HEK293 (cell line): ENCODE results near the gene SOX6.

ENCODE experiments used
- CTCF ChIA-PET: fragments of 350-600 bp; formaldehyde crosslinking; extraction: SDS; loops from one replicate; lab custom pipeline; 2021; ENCODE audit warnings: antibody characterized with exemption; lab: Yijun Ruan, JAX
- POLR2A ChIA-PET: fragments of 300-600 bp; formaldehyde crosslinking; extraction: SDS; loops from one replicate; lab custom pipeline; 2020; ENCODE audit warnings: antibody characterized with exemption, inconsistent platforms; lab: Yijun Ruan, JAX
- H3K27ac ChIP-seq: fragments of 200-500 bp; sonication (Bioruptor generic); 2 replicates; pipeline ENCODE4 v1.5.1; 2014; ENCODE audit warnings: low read depth, low read length, control low read depth, inconsistent platforms; ENCODE audit errors: extremely low read depth
- H3K36me3 ChIP-seq, 2 experiments: fragments of 200-500 bp in 1 of 2; sonication (Bioruptor generic) in 1 of 2; 1 replicate in 1 of 2; 2 replicates in 1 of 2; pipeline ENCODE4 v1.5.1; 2014 to 2017; ENCODE audit warnings: inconsistent platforms in 2 of 2, low read length in 2 of 2; ENCODE audit not compliant: control insufficient read depth in 2 of 2, insufficient read depth in 1 of 2
- H3K4me1 ChIP-seq: fragments of 200-500 bp; sonication (Bioruptor generic); 2 replicates; pipeline ENCODE4 v1.5.1; 2014; ENCODE audit warnings: mild to moderate bottlenecking, low read length, inconsistent platforms; ENCODE audit not compliant: control insufficient read depth, insufficient read depth
- H3K4me3 ChIP-seq: 2 replicates; pipeline ENCODE4 v1.5.1; 2011; ENCODE audit warnings: low read depth, mild to moderate bottlenecking, control low read depth, low read length, moderate library complexity
- H3K9me3 ChIP-seq: fragments of 200-500 bp; sonication (Bioruptor generic); 2 replicates; pipeline ENCODE4 v1.5.1; 2014; ENCODE audit warnings: low read depth, low read length, inconsistent platforms; ENCODE audit not compliant: control insufficient read depth, insufficient read depth
- GLIS2 ChIP-seq: fragments of 450-650 bp; formaldehyde crosslinking; IDR thresholded peaks from 2 replicates; pipeline ENCODE4 v1.5.1; 2016; ENCODE audit warnings: missing biosample characterization, missing genetic modification characterization
- KLF1 ChIP-seq: fragments of 450-650 bp; formaldehyde crosslinking; IDR thresholded peaks from 2 replicates; pipeline ENCODE4 v1.5.1; 2016; ENCODE audit warnings: missing biosample characterization, missing genetic modification characterization
- KLF9 ChIP-seq: fragments of 450-650 bp; formaldehyde crosslinking; IDR thresholded peaks from 2 replicates; pipeline ENCODE4 v1.5.1; 2016; ENCODE audit warnings: missing biosample characterization, missing genetic modification characterization, low read depth
- PRDM1 ChIP-seq: fragments of 450-650 bp; formaldehyde crosslinking; IDR thresholded peaks from 2 replicates; pipeline ENCODE4; 2016; ENCODE audit warnings: missing biosample characterization, missing genetic modification characterization
- SCRT1 ChIP-seq: fragments of 450-650 bp; formaldehyde crosslinking; IDR thresholded peaks from 2 replicates; pipeline ENCODE4 v1.5.1; 2016; ENCODE audit warnings: missing biosample characterization, missing genetic modification characterization, borderline replicate concordance
- SETDB1 ChIP-seq: IDR thresholded peaks from one replicate; pipeline ENCODE4 v1.6.1; 2017; ENCODE audit warnings: mild to moderate bottlenecking, low read length, moderate library complexity, mixed read lengths; ENCODE audit not compliant: insufficient read length
- SP7 ChIP-seq: fragments of 450-650 bp; formaldehyde crosslinking; IDR thresholded peaks from 2 replicates; pipeline ENCODE4 v1.5.1; 2016; ENCODE audit warnings: missing biosample characterization, missing genetic modification characterization
- ZNF10 ChIP-seq: fragments of 450-650 bp; formaldehyde crosslinking; IDR thresholded peaks from 2 replicates; pipeline ENCODE4 v1.5.1; 2017; ENCODE audit warnings: missing biosample characterization, missing genetic modification characterization
- ZNF114 ChIP-seq: fragments of 450-650 bp; formaldehyde crosslinking; IDR thresholded peaks from 2 replicates; pipeline ENCODE4 v1.5.0; 2017; ENCODE audit warnings: missing biosample characterization, missing genetic modification characterization
- ZNF146 ChIP-seq: fragments of 450-650 bp; formaldehyde crosslinking; IDR thresholded peaks from 2 replicates; pipeline ENCODE4 v1.5.1; 2016; ENCODE audit warnings: missing biosample characterization, missing genetic modification characterization
- ZNF248 ChIP-seq: fragments of 450-650 bp; formaldehyde crosslinking; IDR thresholded peaks from 2 replicates; pipeline ENCODE4 v1.5.1; 2017; ENCODE audit warnings: missing biosample characterization, missing genetic modification characterization
- ZNF274 ChIP-seq, 2 experiments: fragments of 200-500 bp in 1 of 2; fragments of 450-650 bp in 1 of 2; sonication (Bioruptor generic) in 1 of 2; formaldehyde crosslinking in 1 of 2; IDR thresholded peaks; 2 replicates each; pipeline versions ENCODE4 v1.5.1 to v1.6.1; 2014 to 2016; ENCODE audit warnings: borderline replicate concordance in 1 of 2, inconsistent platforms in 1 of 2, low read length in 1 of 2, missing biosample characterization in 1 of 2, missing genetic modification characterization in 1 of 2
- ZNF292 ChIP-seq: fragments of 450-650 bp; formaldehyde crosslinking; IDR thresholded peaks from 2 replicates; pipeline ENCODE4 v1.5.1; 2016; ENCODE audit warnings: low read depth, missing biosample characterization, missing genetic modification characterization, borderline replicate concordance
- ZNF423 ChIP-seq: fragments of 450-650 bp; formaldehyde crosslinking; IDR thresholded peaks from 2 replicates; pipeline ENCODE4 v1.5.1; 2016; ENCODE audit warnings: missing biosample characterization, missing genetic modification characterization
- ZNF571 ChIP-seq: fragments of 450-650 bp; formaldehyde crosslinking; IDR thresholded peaks from 2 replicates; pipeline ENCODE4 v1.5.0; 2017; ENCODE audit warnings: missing biosample characterization, missing genetic modification characterization
- ZNF654 ChIP-seq: fragments of 450-650 bp; formaldehyde crosslinking; IDR thresholded peaks from 2 replicates; pipeline ENCODE4 v1.5.1; 2016; ENCODE audit warnings: low read depth, missing biosample characterization, missing genetic modification characterization
- ZNF664 ChIP-seq: fragments of 450-650 bp; formaldehyde crosslinking; IDR thresholded peaks from 2 replicates; pipeline ENCODE4 v1.5.1; 2016; ENCODE audit warnings: missing biosample characterization, missing genetic modification characterization
- ZNF747 ChIP-seq: fragments of 450-650 bp; formaldehyde crosslinking; IDR thresholded peaks from 2 replicates; pipeline ENCODE4 v1.5.1; 2016; ENCODE audit warnings: missing biosample characterization, missing genetic modification characterization
- TF ChIP-seq, protein P1 (sequence below): fragments of 450-650 bp; formaldehyde crosslinking; IDR thresholded peaks from 2 replicates; pipeline ENCODE4 v1.5.1; 2016; ENCODE audit warnings: missing biosample characterization, missing genetic modification characterization
- TF ChIP-seq, protein P2 (sequence below): fragments of 450-650 bp; formaldehyde crosslinking; IDR thresholded peaks from 2 replicates; pipeline ENCODE4 v1.5.1; 2016; ENCODE audit warnings: missing biosample characterization, missing genetic modification characterization
- TF ChIP-seq, protein P3 (sequence below): fragments of 450-650 bp; formaldehyde crosslinking; IDR thresholded peaks from 2 replicates; pipeline ENCODE4 v1.5.1; 2017; ENCODE audit warnings: missing biosample characterization, missing genetic modification characterization
- TF ChIP-seq, protein P4 (sequence below): fragments of 450-650 bp; formaldehyde crosslinking; IDR thresholded peaks from 2 replicates; pipeline ENCODE4 v1.5.1; 2016; ENCODE audit warnings: missing biosample characterization, missing genetic modification characterization
- TF ChIP-seq, protein P5 (sequence below): fragments of 450-650 bp; formaldehyde crosslinking; IDR thresholded peaks from 2 replicates; pipeline ENCODE4 v1.5.1; 2016; ENCODE audit warnings: missing biosample characterization, missing genetic modification characterization
- TF ChIP-seq, protein P6 (sequence below): fragments of 450-650 bp; formaldehyde crosslinking; IDR thresholded peaks from 2 replicates; pipeline ENCODE4 v1.5.1; 2016; ENCODE audit warnings: missing biosample characterization, missing genetic modification characterization

SOX6 gene

DNA sequence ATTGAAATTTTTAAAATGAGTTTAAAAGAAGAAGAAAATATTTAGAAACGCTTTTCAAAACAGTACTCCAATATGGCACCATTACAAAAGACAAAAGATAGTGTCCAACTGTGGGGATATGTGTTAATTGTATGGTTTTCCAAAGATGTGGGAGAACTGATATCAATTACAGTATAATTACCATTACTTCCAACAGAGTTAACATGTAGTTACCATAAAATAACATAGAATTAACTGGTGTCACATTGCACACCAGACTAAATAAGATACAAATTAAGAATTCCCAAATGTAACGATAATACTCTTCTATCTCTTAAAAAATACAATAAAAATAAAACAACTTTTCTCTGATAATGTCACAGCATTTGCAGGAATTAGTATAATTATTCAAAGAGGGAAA, 329.5 kb downstream of the SOX6 start:
- TF ChIP-seq, protein P1, sequence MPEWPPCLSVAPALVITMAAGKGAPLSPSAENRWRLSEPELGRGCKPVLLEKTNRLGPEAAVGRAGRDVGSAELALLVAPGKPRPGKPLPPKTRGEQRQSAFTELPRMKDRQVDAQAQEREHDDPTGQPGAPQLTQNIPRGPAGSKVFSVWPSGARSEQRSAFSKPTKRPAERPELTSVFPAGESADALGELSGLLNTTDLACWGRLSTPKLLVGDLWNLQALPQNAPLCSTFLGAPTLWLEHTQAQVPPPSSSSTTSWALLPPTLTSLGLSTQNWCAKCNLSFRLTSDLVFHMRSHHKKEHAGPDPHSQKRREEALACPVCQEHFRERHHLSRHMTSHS: no peak
- peak; percentile 95 for TF ChIP-seq SP7 (tag by site-specific recombination)
- CTCF ChIA-PET: interaction anchor here (1.5 kb wide), 1 partner anchor 14 kb away, joined by 4 read pairs; no protein-coding TSS in a partner anchor

DNA sequence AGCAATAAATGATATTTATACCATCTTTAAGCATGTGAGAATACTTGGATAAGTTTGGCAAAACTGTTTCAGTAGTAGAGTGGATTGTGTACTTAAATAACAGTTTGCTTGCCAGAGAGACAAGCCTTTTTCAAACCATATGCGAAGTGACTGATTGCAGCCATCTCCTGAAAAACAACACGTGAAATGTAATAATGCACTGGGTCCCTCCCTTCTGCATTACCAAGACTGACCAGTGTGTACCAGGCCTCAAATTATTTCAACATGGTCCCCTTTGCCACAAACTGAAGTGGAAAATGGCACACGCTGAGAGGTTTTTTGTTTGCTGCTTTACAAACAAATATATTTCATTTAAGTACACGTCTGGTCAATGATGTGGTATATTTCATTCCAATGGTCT, 337.4 kb downstream of the SOX6 start:
- Histone ChIP-seq H3K4me1 (no peaks in the 10 kb centered on the region), H3K36me3 (no peaks in the 10 kb centered on the region), H3K27ac (no peak overlapping the region), H3K9me3 (no peaks in the 10 kb centered on the region), H3K4me3 (no peak overlapping the region)
- TF ChIP-seq GLIS2 (tag by site-specific recombination): no peak
- TF ChIP-seq ZNF292 (tag by site-specific recombination): no peak
- TF ChIP-seq, protein P2, sequence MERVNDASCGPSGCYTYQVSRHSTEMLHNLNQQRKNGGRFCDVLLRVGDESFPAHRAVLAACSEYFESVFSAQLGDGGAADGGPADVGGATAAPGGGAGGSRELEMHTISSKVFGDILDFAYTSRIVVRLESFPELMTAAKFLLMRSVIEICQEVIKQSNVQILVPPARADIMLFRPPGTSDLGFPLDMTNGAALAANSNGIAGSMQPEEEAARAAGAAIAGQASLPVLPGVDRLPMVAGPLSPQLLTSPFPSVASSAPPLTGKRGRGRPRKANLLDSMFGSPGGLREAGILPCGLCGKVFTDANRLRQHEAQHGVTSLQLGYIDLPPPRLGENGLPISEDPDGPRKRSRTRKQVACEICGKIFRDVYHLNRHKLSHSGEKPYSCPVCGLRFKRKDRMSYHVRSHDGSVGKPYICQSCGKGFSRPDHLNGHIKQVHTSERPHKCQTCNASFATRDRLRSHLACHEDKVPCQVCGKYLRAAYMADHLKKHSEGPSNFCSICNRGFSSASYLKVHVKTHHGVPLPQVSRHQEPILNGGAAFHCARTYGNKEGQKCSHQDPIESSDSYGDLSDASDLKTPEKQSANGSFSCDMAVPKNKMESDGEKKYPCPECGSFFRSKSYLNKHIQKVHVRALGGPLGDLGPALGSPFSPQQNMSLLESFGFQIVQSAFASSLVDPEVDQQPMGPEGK (tag by site-specific recombination): no peak
- TF ChIP-seq SETDB1: no peak
- no peak for TF ChIP-seq ZNF571 (tag by site-specific recombination)
- no peak for TF ChIP-seq KLF9
- TF ChIP-seq, protein P3, sequence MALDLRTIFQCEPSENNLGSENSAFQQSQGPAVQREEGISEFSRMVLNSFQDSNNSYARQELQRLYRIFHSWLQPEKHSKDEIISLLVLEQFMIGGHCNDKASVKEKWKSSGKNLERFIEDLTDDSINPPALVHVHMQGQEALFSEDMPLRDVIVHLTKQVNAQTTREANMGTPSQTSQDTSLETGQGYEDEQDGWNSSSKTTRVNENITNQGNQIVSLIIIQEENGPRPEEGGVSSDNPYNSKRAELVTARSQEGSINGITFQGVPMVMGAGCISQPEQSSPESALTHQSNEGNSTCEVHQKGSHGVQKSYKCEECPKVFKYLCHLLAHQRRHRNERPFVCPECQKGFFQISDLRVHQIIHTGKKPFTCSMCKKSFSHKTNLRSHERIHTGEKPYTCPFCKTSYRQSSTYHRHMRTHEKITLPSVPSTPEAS (tag by site-specific recombination): no peak
- no peak for TF ChIP-seq ZNF114 (tag by site-specific recombination)
- no peak for TF ChIP-seq ZNF747
- TF ChIP-seq, protein P4, sequence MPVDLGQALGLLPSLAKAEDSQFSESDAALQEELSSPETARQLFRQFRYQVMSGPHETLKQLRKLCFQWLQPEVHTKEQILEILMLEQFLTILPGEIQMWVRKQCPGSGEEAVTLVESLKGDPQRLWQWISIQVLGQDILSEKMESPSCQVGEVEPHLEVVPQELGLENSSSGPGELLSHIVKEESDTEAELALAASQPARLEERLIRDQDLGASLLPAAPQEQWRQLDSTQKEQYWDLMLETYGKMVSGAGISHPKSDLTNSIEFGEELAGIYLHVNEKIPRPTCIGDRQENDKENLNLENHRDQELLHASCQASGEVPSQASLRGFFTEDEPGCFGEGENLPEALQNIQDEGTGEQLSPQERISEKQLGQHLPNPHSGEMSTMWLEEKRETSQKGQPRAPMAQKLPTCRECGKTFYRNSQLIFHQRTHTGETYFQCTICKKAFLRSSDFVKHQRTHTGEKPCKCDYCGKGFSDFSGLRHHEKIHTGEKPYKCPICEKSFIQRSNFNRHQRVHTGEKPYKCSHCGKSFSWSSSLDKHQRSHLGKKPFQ (tag by site-specific recombination): no peak
- no peak for TF ChIP-seq SCRT1 (tag by site-specific recombination)
- TF ChIP-seq PRDM1: no peak
- ChIA-PET POLR2A (no interaction called here), CTCF (no interaction called here)

More for the DNA sequence above, 329.5 kb downstream of the SOX6 start:
- Histone ChIP-seq H3K9me3 (no peaks in the 10 kb centered on the region), H3K27ac (no peak overlapping the region), H3K4me3 (no peak overlapping the region), H3K36me3 (no peaks in the 10 kb centered on the region), H3K4me1 (no peaks in the 10 kb centered on the region)
- POLR2A ChIA-PET: no interaction called here

DNA sequence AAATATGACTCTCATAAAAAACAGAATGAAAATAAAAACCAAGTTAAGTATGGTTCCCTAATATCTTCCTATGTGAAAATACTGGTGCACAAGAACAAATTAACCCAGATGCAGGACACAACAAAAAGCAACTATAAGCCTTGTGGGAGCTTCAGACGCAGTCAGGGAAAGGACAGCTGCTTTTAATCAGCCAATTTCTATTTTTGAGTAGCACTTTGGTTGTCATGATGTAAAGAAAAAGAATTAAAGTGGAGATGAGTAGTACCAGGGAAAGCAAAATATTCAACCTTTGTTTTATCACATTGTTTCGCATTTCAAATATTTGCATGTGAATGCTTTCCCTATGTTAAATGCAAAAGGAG, 339.9 kb downstream of the SOX6 start:
- Histone ChIP-seq H3K9me3 (no peaks in the 10 kb centered on the region), H3K36me3 (no peaks in the 10 kb centered on the region), H3K4me3 (no peak overlapping the region), H3K4me1 (no peaks in the 10 kb centered on the region), H3K27ac (no peak overlapping the region)
- no peak for TF ChIP-seq ZNF664
- TF ChIP-seq, protein P5, sequence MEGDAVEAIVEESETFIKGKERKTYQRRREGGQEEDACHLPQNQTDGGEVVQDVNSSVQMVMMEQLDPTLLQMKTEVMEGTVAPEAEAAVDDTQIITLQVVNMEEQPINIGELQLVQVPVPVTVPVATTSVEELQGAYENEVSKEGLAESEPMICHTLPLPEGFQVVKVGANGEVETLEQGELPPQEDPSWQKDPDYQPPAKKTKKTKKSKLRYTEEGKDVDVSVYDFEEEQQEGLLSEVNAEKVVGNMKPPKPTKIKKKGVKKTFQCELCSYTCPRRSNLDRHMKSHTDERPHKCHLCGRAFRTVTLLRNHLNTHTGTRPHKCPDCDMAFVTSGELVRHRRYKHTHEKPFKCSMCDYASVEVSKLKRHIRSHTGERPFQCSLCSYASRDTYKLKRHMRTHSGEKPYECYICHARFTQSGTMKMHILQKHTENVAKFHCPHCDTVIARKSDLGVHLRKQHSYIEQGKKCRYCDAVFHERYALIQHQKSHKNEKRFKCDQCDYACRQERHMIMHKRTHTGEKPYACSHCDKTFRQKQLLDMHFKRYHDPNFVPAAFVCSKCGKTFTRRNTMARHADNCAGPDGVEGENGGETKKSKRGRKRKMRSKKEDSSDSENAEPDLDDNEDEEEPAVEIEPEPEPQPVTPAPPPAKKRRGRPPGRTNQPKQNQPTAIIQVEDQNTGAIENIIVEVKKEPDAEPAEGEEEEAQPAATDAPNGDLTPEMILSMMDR: no peak
- TF ChIP-seq, protein P6, sequence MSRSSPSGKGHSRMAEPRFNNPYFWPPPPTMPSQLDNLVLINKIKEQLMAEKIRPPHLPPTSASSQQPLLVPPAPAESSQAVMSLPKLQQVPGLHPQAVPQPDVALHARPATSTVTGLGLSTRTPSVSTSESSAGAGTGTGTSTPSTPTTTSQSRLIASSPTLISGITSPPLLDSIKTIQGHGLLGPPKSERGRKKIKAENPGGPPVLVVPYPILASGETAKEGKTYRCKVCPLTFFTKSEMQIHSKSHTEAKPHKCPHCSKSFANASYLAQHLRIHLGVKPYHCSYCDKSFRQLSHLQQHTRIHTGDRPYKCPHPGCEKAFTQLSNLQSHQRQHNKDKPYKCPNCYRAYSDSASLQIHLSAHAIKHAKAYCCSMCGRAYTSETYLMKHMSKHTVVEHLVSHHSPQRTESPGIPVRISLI (tag by site-specific recombination): no peak
- TF ChIP-seq ZNF654 (tag by site-specific recombination): no peak
- TF ChIP-seq ZNF10 (tag by site-specific recombination): no peak
- TF ChIP-seq ZNF423 (tag by site-specific recombination): no peak
- TF ChIP-seq ZNF248 (tag by site-specific recombination): no peak
- no peak for TF ChIP-seq KLF1 (tag by site-specific recombination)
- no peak for TF ChIP-seq ZNF146 (tag by site-specific recombination)
- TF ChIP-seq ZNF274 (IDR thresholded peaks at IDR 0.05; ENCODE audit: low read length): no peak
- no peak for TF ChIP-seq ZNF274 (tag by site-specific recombination; IDR thresholded peaks at IDR 0.05; ENCODE audit: borderline replicate concordance)
- ChIA-PET POLR2A (no interaction called here), CTCF (no interaction called here)
